ENCODE results near the gene ITPR1. TPM values are rescaled to one million over a fixed set of nuclear protein-coding genes. Genes with fewer than 3 reads are reported as not detected.

ITPR1 gene
- total and polyA plus RNA-seq, 10 of the 15 experiments (the other 5 are each of a cell fraction or from before 2014, with no cell fraction given): 12.2 to 239 (median 28.4) TPM

GRCh38 chr3:4887177-4887576 lies 394.0 kb downstream of the ITPR1 start (continued):
- TF ChIP-seq E2F4 (IDR thresholded peaks at IDR 0.05; ENCODE audit: low read depth, low read length): no peak
- no peak for TF ChIP-seq TCF7 (IDR thresholded peaks at IDR 0.05; ENCODE audit: borderline replicate concordance)
- TF ChIP-seq ZNF622 (IDR thresholded peaks at IDR 0.05): no peak
- TF ChIP-seq CTCF (IDR thresholded peaks at IDR 0.05 in 2 of 3, conservative IDR thresholded peaks at IDR 0.05 in 1 of 3; ENCODE audit: control insufficient read depth in 2 of 3, extremely low read depth in 1 of 3, insufficient read depth in 1 of 3, low read depth in 3 of 3, low read length in 3 of 3): no peak
- no peak for TF ChIP-seq KAT2A (conservative IDR thresholded peaks at IDR 0.05; ENCODE audit: control insufficient read depth, low read depth, low read length)
- TF ChIP-seq IRF4 (IDR thresholded peaks at IDR 0.05; ENCODE audit: low read depth, low read length): no peak

- ChIA-PET POLR2A (interaction anchor here (0.8 to 2.1 kb wide), 7 partner anchors 8 to 168 kb away, joined by 3 to 6 read pairs (median 4); no protein-coding TSS in a partner anchor), CTCF (interaction anchor here (0.6 to 4.7 kb wide), 12 partner anchors 17 to 177 kb away, joined by 3 to 17 read pairs (median 4); no protein-coding TSS in a partner anchor), SMC1A (ENCODE audit: uncharacterized antibody, unreplicated experiment) (interaction anchor here (0.7 to 4.0 kb wide), 22 partner anchors 9 to 178 kb away, joined by 3 to 25 read pairs (median 4); partner anchors contain the start of gene BHLHE40), RAD21 (ENCODE audit: unreplicated experiment) (interaction anchor here (1.0 to 2.9 kb wide), 9 partner anchors 18 to 178 kb away, joined by 3 to 11 read pairs (median 5); partner anchors contain the start of gene BHLHE40)
- Histone ChIP-seq H3K4me1 (ENCODE audit: control insufficient read depth, insufficient read depth, low read length) (peaks cover 12% of the 10 kb centered on the region), H3K79me2 (ENCODE audit: control insufficient read depth, insufficient read depth, low read length) (no peaks in the 10 kb centered on the region), H3K4me3 (no peak overlapping the region; the same call in 1 of the 2 replicates), H4K20me1 (ENCODE audit: control insufficient read depth, insufficient read depth) (no peaks in the 10 kb centered on the region), H3K9me3 (replicated peaks; ENCODE audit: control insufficient read depth, insufficient read depth, low read length) (no peaks in the 10 kb centered on the region), H3K36me3 (ENCODE audit: control insufficient read depth in 2 of 2, insufficient read depth in 2 of 2, low read length in 1 of 2) (no peaks in the 10 kb centered on the region), H3K27ac (ENCODE audit: control insufficient read depth, insufficient read depth) (peak overlapping the region; percentile 69), H3K9ac (ENCODE audit: control insufficient read depth, insufficient read depth, low read length) (no peak overlapping the region), H3K27me3 (replicated peaks in 1 of 2; ENCODE audit: control insufficient read depth in 2 of 2, insufficient read depth in 2 of 2, low read length in 1 of 2) (no peaks in the 10 kb centered on the region), H3K4me2 (ENCODE audit: control insufficient read depth, insufficient read depth) (peak overlapping the region; percentile 57), H2AFZ (ENCODE audit: control insufficient read depth, low read depth, low read length) (peak overlapping the region; percentile 29; the same call in 1 of the 2 replicates)
- in situ Hi-C loops (cut with MboI): no loop called here
- FAIRE-seq: peak; percentile 23
- peak; percentile 71 for DNase-seq (ENCODE audit: low read depth, low spot score)
- 0% methylated on average over 4 of the region's 4 CpGs for WGBS (ENCODE audit: insufficient coverage, insufficient replicate concordance, low lambda C conversion rate, missing lambda C conversion rate)
- intact Hi-C loops (cut with micrococcal nuclease; ENCODE audit: unreplicated experiment): loop anchor here (1.0 to 2.0 kb wide), 4 partner anchors 39 to 138 kb away; no protein-coding TSS in a partner anchor
- peak; percentile 96 for ATAC-seq
- BruUV-seq (replicated peaks): TSS peak; percentile 93
- TF ChIP-seq SUZ12 (IDR thresholded peaks at IDR 0.05; ENCODE audit: unreplicated experiment): no peak
- TF ChIP-seq CHD2 (IDR thresholded peaks at IDR 0.05; ENCODE audit: borderline replicate concordance, low read depth, low read length): 0 out of 2 replicates have a peak, but pooled peaks have one; percentile 56
- no peak for TF ChIP-seq ZNF592 (IDR thresholded peaks at IDR 0.05)
- TF ChIP-seq EGR1 (IDR thresholded peaks at IDR 0.05; ENCODE audit: borderline replicate concordance in 1 of 2, low read depth in 2 of 2, low read length in 2 of 2): no peak
These were observed 396.0 kb downstream of the ITPR1 start for GRCh38 chr3:4888913-4889846.

Data from GM12878 (cell line).